ENCODE data around the gene PRKCI.
"Not testable (repeated sequence)": the region's sequence is repeated elsewhere in the genome, so short reads cannot be mapped to it uniquely, and the experiment has no call there.

Gene PRKCI

DNA sequence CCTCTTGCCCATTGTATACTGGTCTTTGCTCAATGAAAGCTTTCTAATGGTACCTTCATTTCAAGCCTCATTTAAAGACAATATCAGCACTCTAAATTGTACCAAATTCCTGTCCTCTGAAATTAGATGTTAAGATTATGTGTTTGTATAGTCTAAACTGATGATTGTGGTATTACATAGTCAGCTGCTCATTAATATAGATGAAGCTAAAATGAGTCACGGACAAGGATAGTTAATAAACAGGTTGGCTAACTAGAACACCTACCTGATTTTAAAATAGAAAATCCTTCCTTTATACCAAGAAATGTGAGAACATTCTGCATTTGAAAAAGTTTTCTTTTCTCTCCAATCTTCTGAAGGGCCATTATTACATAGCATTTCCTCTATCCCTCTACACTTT lies 2.9 kb downstream of the PRKCI start:
- no peak for DNase-seq

DNA sequence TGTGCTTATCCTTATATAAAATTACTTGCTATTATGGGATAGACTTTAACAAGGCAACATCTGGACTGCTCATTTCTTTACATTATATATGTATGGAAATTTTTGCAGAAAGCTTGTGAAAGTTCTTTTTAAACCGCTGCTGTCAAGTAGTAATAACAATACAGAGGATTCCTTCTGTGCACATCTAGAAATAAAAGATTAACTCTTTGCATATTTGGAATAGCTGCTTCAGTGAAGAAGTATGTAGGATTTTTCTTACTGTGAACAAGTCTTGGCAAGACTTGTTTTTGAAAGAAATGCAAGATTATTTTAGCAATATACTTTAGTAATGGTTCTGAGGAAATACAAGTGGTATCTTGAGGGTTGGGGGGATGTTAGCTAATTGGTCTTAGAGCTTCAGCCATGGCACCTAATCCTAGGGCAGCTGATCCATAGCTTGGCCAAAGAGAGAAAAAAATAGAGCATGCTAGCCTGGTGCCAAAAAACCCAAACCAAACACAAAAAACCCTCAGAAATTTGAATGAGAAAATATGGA lies 4.3 kb downstream of the PRKCI start:
- DNase-seq: no peak

DNA sequence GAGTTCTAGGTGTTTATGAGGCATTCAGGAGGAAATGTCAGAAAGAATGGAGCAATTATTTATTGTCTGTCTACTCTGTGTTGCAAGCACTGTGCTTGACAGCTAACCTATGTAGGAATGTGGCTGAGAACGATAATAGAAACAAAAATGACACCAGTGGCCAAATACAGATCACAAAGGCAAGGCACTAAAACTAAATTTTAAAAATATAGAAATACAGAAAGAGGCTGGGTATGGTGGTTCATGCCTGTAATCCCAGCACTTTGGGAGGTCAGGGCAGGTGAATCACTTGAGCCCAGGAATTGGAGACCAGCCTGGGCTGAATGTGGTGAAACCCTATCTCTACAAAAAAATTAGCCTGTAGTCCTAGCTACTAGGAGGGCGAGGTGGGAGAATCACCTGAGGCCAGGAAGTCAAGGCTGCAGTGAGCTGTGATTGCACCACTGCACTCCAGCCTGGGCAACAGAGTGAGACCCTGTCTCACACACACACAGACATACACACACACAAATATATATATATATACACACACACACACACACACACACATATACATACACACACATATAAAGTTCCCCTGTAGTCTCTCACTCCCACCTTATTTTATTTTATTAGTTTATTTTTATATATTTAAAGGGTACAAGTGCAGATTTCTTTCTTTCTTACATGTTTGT lies 6.0 kb downstream of the PRKCI start:
- no peak for DNase-seq

DNA sequence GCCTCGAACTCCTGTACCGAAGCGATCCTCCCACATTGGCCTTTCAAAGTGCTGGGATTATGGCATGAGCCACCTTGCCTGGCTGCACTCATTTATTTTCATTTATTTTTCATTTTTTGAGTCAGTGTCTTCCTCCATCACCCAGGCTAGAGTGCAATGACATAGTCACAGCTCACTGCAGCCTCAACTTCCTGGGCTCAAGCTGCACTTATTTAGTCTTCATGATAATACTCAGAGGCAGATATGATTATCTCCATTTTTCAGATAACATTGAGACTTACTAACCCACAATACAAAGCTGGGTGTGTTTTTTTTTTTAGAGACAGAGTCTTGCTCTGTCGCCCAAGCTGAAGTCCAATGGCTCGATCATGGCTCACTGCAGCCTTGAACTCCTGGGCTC lies 10.0 kb downstream of the PRKCI start:
- DNase-seq: no peak

DNA sequence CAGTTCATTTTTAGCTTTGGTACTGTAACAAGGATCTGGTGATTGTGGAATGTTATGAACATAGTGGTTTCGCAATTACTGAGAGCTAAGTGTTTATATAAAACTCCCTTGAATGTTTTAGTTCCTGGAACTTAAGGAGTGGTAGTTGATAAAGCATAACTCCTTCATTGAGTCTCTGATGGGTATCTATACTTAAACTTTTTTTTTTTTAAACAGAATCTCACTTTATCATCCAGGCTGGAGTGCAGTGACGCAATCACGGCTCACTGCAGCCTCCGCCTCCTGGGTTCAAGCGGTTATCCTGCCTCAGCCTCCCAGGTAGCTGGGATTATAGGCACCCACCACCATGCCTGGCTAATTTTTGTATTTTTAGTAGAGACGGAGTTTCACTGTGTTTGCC lies 11.3 kb downstream of the PRKCI start:
- DNase-seq: no peak

DNA sequence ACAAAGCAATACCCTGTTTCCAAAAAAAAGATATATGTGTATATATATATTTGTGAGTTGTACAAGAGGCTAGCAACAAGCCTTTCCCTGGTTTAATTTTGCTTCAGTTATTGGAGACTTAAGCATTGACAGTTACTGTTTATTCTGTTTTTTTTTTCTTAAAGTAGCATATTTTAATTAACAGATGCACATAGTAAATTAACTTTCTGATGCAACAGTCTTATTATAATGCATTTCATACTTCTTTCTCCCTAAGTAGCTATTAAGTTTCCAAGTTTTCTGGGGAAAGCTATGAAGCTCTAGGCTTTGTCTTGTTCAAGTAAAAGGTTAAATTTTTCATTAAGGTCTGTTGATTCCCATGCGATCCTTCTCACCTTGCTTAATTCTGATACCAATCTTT lies 17.9 kb downstream of the PRKCI start:
- no peak for DNase-seq

DNA sequence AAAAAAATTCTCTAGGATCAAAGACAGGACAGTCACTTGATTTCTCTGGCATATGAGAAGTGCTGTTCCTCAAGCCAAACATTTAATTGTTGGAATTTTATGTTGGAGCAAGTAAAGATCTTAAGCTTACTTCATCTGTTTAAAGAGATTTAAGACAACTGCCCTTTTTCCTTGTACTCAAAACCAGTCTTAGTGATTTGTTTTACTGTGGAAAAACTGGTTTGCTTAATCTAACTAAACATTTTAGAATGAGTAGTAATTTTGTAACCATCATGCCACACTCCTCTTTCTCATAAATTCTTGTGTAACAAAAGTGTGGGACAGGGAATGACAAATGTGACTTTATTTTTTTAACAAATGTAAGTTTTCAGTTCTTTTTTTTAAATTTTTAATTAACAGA lies 18.4 kb downstream of the PRKCI start:
- no peak for DNase-seq

DNA sequence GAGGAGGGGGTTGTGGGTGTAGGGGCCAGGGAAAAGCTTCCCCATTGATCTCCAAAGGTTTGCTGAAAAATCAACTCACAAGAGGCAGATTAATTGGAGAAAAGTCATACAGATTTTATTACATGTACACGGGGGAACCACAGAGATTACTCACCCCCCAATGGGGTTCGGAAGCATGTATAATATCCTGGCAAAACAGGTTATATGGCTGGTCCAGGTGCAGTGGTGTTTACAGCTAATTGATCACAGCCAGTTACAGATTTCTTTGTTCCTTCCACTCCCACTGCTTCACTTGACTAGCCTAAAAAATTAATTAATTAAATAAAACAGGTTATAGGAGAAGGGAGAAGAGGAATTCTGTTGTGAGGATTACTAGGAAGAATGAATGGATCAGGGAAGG lies 22.4 kb downstream of the PRKCI start:
- no peak for DNase-seq

DNA sequence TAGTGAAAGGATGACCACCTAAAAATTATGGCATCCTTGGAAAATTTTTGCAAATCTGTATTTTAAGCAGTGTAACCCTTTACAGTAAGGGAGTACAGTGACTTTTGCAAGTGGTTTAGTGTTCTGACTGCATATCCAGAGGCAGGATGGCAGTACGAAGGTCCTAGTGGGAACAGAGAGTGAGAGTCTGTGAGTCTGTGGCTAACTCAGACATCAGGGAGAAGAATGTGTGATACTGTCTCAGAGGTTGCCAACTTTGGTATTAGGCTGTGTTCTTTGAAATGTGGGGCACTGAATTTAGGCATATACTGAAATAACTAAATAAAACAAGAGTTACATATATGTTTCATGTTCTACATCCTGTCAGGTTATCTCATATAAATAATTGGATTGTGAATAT lies 25.7 kb downstream of the PRKCI start:
- DNase-seq: no peak

DNA sequence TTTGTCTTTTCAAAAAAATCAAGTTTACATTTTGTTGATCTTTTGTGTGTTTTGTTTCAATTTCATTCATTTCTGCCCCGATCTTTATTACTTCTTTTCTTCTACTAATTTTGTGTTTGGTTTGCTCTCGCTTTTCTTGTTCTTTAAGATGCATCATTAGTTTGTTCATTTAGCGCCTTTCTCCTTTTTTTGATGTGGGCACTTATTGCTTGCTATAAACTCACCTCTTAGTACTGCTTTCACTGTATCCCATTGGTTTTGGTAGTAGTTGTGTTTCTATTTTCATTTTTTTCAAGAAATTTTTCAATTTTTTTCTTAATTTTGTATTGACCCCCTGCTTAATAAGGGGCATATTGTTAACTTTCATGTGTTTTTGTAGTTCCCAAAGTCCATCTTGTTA lies 34.4 kb downstream of the PRKCI start:
- no peak for DNase-seq

DNA sequence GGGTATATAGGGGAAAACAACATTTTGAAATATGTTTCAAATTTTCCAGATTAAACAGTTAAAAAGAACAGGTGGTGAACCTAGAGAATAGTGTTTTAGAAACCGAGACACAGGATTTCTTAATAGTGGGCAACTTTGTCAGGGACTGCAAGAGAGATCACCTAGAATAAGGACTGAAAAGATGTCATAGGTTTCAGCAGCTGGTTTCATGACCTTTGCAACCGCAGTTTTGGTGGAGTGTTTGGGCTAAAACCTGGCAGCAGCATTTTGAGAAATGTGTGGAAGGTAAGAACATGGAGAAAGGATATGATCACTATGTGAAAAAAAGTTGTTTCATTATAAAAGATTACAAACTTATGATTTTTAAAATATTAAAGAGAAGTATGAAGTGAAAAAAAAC lies 34.9 kb downstream of the PRKCI start:
- no peak for DNase-seq

DNA sequence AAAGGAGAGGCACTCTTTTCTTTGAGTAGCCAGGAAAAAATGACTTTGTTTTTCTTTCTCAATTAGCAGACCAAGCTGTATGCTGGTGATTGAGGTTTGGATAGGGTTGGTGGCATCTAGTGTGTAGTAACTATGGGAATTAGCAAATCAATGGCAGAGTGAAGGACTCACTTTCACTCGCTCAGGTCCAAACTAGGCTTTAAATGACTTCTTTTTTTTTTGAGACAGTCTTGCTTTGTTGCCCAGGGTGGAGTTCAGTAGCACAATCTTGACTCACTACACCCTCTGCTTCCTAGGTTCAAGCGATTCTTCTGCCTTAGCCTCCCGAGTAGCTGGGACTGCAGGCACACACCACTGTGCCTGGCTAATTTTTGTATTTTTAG lies 35.9 kb downstream of the PRKCI start:
- no peak for DNase-seq

DNA sequence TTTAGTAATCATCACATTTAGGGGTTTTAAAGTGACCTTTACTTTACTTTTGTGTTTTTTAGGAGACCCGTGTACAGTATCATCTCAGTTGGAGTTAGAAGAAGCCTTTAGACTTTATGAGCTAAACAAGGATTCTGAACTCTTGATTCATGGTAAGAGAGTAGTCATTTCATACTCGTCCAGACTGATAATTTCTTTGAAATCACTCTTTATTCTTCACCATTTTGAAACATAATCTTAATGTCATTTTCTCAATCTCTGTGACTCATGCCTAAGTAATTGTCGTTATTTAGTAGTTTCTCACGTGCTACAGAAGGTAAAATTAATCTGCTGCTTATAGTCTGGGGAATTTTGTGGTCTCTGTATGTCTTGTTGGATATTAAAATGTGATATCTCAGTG lies 37.7 kb downstream of the PRKCI start:
- DNase-seq: no peak

DNA sequence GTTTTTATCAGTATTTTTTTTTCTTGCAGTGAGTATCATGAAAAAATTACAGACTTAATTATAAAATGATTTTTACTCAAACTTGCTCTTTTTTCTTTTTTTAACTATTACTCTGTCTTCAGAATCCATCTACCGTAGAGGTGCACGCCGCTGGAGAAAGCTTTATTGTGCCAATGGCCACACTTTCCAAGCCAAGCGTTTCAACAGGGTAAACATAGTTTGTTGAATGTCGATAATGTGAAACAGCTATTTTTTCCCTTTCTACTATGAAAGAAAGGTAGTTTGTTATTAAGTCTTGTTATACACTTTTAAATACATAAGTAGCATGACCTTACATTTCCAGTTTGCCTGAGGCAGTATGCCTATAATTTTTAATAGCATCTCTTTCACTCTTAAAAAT lies 45.6 kb downstream of the PRKCI start:
- DNase-seq: no peak

DNA sequence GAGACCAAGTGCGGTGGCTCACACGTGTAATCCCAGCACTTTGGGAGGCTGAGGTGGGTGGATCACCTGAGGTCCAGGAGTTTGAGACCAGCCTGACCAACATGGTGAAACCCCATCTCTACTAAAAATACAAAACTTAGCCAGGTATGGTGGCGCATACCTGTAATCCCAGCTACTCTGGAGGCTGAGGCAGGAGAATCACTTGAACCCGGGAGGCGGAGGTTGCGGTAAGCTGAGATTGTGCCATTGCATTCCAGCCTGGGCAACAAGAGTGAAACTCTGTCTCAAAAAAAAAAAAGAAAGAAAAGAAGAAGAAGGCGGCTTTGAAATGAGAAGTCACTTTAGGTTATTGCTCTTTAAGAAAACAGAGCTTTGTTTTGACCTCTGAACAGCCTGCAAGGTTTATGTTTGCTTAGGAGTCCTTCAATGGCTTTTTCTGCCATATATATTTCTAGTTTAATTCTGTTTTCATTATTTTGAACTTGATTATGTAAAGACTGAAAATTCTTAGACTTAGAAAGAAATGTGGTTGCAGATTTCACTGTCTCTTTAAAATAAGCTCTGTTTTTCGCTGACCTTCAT lies 47.5 kb downstream of the PRKCI start:
- DNase-seq: not testable (repeated sequence)

DNA sequence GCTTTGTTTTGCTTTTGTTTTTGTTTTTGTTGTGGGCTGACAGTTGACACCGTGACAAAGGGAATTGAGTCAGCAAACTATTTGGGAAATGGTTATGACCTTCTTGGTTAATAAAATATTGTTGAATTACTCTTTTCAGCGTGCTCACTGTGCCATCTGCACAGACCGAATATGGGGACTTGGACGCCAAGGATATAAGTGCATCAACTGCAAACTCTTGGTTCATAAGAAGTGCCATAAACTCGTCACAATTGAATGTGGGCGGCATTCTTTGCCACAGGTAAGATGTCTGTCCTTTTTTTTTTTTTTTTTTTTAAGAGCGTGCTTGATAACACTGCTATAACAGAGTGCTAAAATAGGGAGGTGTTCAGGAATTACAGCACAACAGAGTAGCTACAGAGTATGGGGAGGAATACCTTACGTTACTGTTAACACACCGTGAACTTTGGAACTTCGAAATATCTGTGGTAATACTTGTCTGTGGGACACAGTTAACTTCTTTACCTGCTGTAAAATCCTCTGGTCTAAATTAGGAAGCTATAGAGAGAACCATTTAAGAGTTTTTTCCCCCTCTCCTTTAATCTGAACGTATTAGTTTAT lies 48.2 kb downstream of the PRKCI start:
- DNase-seq: no peak

DNA sequence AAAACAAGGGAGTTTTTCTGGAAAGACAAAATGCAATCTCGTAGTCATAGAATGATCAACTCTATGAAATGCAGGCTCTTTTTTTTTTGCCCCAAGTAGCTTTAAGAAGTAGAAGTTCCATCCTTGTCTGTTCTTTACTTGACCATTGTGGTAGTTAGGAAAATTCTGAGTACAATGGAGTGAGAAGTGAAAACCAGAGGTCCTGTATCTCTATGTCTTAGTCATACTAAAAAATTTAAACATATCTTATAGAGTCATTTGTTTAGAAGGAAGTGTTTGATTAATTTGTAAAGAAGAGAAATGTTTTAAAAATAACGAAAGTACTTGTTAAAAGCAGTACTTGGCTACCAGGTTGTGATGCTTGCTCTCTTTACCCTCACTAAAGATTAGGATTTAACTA lies 52.4 kb downstream of the PRKCI start:
- no peak for DNase-seq

DNA sequence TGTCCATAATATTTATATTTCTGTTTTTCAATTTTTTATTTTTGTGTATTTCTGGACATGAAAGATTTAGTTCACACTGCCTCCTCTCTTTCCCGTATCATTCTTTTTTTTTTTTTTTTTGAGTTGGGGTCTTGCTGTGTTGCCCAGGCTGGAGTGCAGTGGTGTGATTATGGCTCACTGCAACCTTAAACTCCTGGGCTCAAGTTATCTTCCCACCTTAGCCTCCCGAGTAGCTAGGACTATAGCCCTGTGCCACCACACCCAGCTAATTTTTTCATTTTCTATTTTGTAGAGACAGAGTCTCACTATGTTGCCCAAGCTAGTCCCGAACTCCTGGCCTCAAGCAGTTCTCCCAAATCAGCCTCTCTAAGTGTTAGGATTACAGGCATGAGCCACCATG lies 53.6 kb downstream of the PRKCI start:
- no peak for DNase-seq

DNA sequence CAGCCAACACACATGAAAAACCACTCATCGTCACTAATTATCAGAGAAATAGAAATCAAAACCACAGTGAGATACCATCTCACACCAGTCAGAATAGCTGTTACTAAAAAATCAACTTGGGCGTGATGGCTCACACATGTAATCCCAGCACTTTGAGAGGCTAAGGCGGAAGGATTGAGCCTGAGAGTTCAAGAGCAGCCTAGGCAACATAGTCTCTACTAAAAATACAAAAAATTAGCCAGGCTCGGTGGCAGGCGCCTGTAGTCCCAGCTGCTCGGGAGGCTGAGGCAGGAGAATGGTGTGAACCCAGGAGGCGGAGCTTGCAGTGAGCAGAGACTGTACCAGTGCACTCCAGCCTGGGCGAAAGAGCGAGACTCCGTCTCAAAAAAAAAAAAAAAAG lies 55.1 kb downstream of the PRKCI start:
- DNase-seq: not testable (repeated sequence)

DNA sequence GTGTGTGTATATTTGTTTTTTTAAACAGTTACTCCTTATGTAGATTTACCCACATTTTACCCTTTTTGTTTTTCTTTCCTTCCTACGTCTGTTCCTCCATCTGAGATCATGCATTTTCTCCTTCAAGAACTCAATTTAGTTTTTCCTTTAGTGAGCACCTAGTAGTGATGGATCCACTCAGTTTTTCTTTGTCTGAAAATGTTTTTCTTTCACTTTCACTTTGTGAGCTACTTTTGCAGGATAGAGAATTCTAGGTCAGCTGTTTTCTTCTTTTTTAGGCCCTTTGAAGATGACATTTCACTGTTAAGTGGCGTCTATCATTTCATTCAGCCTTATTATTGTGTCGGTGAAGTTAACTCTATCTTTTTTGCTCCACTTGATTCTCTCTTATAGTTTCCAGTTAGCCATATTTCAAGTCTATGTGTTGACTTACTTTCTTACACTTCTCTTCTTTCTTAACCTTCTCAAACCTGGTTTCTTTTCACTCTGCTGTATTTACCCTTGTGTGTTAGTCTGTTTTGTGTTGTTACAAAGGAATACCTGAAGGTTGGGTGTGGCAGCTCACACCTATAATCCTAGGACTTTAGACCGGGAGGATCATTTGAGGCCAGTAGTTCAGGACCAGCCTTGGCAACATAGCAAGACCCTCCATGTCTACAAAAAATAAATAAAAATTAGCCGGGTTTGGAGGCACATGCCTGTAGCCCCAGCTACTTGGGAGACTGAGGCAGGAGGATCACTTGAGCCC lies 55.8 kb downstream of the PRKCI start:
- no peak for DNase-seq

DNA sequence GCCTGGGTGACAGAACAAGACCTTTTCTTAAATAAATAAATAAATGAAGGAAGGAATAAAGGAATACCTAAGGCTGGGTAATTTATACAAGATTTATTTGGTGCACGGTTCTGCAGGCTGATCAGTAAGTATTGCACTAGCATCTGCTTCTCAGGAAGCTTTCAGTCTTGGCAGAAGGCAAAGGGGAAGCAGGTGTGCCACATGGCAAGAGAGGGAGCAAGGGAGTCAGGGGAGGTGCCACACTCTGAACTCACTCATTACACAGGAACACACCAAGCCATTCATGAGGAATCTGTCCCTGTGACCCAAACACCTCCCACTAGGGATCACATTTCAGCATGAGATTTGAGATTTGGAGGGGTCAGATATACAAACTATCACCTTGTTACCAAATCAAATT lies 56.4 kb downstream of the PRKCI start:
- DNase-seq: no peak

DNA sequence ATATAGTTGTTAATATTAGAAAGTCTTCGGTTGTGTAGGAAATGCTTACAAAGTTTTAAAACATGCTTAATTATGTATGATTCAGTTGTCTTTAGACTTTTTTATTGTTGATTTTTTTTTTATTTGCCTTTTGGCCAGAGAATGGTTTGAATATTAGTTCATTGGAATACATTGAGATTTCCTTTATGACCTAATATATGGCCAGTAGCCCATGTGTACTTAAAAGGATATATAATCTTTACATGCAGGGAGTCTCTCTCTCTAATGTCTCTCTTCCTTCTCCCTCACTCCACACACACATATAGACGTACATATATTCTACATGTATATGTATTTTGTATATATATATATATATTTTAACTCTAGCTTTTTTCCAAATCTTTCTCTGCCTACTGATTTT lies 68.0 kb downstream of the PRKCI start:
- no peak for DNase-seq

DNA sequence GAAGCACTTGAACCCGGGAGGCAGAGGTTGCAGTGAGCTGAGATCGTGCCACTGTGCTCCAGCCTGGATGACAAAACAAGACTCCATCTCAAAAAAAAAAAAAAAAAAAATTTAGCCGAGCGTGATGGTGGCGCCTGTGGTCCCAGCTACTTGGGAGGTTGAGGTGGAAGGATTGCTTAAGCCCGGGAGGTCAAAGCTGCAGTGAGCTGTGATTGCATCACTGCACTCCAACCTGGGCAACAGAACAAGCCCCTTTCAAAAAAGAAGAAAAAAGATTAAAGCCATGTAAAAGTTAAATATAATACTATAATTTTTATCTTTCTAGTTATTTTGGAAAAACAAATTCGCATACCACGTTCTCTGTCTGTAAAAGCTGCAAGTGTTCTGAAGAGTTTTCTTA lies 73.4 kb downstream of the PRKCI start:
- DNase-seq: no peak

DNA sequence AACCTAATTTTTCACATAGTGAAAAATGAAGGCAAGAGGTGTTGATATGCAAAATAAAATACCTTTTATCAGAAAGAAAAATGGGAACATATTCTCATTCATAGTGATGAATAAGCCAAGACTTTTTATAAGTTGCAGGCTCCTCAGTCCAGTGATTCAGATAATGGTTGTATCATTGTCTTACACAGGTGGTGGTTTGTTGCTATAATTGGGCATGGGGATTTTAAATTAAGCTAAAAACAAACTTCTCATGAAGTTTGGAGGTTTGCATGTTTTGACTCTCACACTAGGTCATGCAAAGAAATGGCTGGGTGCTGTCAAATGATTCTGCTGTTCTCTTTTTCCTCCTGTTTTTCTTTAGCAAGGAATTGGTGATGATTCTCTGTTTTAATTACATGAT lies 74.5 kb downstream of the PRKCI start:
- no peak for DNase-seq
